Tibial nerve (tissue), 4 donors: ENCODE results near the gene FFAR4. TPM values are rescaled to one million over a fixed set of nuclear protein-coding genes. Genes with fewer than 3 reads are reported as not detected.

Source experiments
- DNase-seq, 2 donors: peaks; one replicate each; pipeline ENCODE4 v3.0.0-alpha.2; 2019; ENCODE audit warnings: low spot score in 2 of 2
- H3K27ac ChIP-seq, 4 donors: fragments of 200-600 bp; sonication (generic) in 3 of 4; one replicate each; pipeline ENCODE4 v1.5.1; 2017 to 2019; ENCODE audit warnings: mild to moderate bottlenecking in 1 of 4
- H3K27me3 ChIP-seq, 2 donors: fragments of 200-600 bp; sonication (generic) in 1 of 2; one replicate each; pipeline versions ENCODE4 v1.5.1 to v1.6.0; 2017 to 2019
- H3K36me3 ChIP-seq, 3 donors: fragments of 200-600 bp; sonication (generic); one replicate each; pipeline ENCODE4 v1.5.1; 2018 to 2019
- H3K4me1 ChIP-seq, 4 donors: fragments of 200-600 bp; sonication (generic) in 3 of 4; one replicate each; pipeline ENCODE4 v1.5.1; 2017 to 2019
- H3K4me3 ChIP-seq, 4 donors: fragments of 200-600 bp; sonication (generic) in 3 of 4; one replicate each; pipeline ENCODE4 v1.5.1; 2017 to 2019; ENCODE audit warnings: mild to moderate bottlenecking in 1 of 4, moderate library complexity in 1 of 4
- H3K9me3 ChIP-seq, 4 donors: fragments of 200-600 bp; sonication (generic) in 3 of 4; one replicate each; pipeline ENCODE4 v1.5.1; 2017 to 2019
- CTCF ChIP-seq, 5 experiments: fragments of 200-600 bp in 3 of 5; fragments of 450-650 bp in 2 of 5; sonication (generic) in 3 of 5; IDR thresholded peaks; one replicate each; pipeline ENCODE4 v1.5.1; 2016 to 2019; ENCODE audit warnings: antibody characterized with exemption in 5 of 5, mild to moderate bottlenecking in 3 of 5, moderate library complexity in 2 of 5
- EP300 ChIP-seq, 2 donors: sonication (generic); formaldehyde crosslinking; IDR thresholded peaks; one replicate each; pipeline ENCODE4 v1.6.1; 2017; ENCODE audit warnings: antibody characterized with exemption in 2 of 2, mild to moderate bottlenecking in 1 of 2
- POLR2A ChIP-seq, 2 donors: fragments of 450-650 bp; IDR thresholded peaks; one replicate each; pipeline ENCODE4 v1.6.1; 2017; ENCODE audit warnings: antibody characterized with exemption in 2 of 2, mild to moderate bottlenecking in 2 of 2, moderate library complexity in 2 of 2
- WGBS, 2 donors: methylation state at CpG; one replicate each; pipeline ENCODE4 v1.1.5; 2018; 5-methylcytosine and 5-hydroxymethylcytosine counted together
- total RNA-seq, 4 donors: library from RNA; depleted of rRNA; stranded (reverse); fragments of >200 nt; gene quantifications; one replicate each; pipeline ENCODE4 v1.1.0, GENCODE V29; 2016

FFAR4 gene
- total RNA-seq, 4 donors from 2014 or later = 0.39 to 1.5 (median 0.97) TPM

- H3K27me3 ChIP-seq = no peaks in the 10 kb centered on the region
- TF ChIP-seq CTCF (IDR thresholded peaks at IDR 0.05) (no peak), EP300 (IDR thresholded peaks at IDR 0.05) (no peak), POLR2A (IDR thresholded peaks at IDR 0.05) (no peak)
- H3K4me1 ChIP-seq = no peaks in the 10 kb centered on the region
- H3K27ac ChIP-seq = no peak overlapping the region
- no peaks in the 10 kb centered on the region for H3K9me3 ChIP-seq
- no peaks in the 10 kb centered on the region for H3K36me3 ChIP-seq
- no peak for DNase-seq
- WGBS, 2 donors = 67 to 88% methylated on average over 14 to 15 of the region's 15 CpGs
- no peak overlapping the region for H3K4me3 ChIP-seq
These were observed 64.4 kb downstream of the FFAR4 start for GRCh38 chr10:93630625-93631557.

Other genes with a start within 250 kb of the FFAR4 start
- gene MYOF, start 84.3 kb upstream of the FFAR4 start, total RNA-seq = 10 to 100 TPM; 39.6 to 70.4 (median 59.2) TPM
- gene CEP55, start 70.1 kb upstream of the FFAR4 start, total RNA-seq = 1 to 10 TPM in 1 of 4 donors, under 1 TPM in 1, not detected in 2; 0.63 to 5.7 TPM
- 100 to 1,000 TPM in 3 of 4 donors, 10 to 100 TPM in 1; 92.0 to 127 (median 119) TPM for gene RBP4, start 34.6 kb downstream of the FFAR4 start, total RNA-seq
- gene PDE6C, start 45.9 kb downstream of the FFAR4 start, total RNA-seq = not detected
- 10 to 100 TPM; 14.1 to 25.5 (median 16.1) TPM for gene FRA10AC1, start 135.9 kb downstream of the FFAR4 start, total RNA-seq
- gene LGI1, start 191.3 kb downstream of the FFAR4 start, total RNA-seq = 10 to 100 TPM in 2 of 4 donors, 1 to 10 TPM in 2; 8.4 to 21.0 (median 14.1) TPM